Anterior cingulate cortex (tissue), 58 donors: ENCODE results near the gene CORO2B.
A peak's percentile ranks its signal among the peaks of the same experiment; 100 is the strongest.
"Not testable (repeated sequence)": the region's sequence is repeated elsewhere in the genome, so short reads cannot be mapped to it uniquely, and the experiment has no call there.

Experiments
- DNase-seq, 58 donors: peaks; one replicate each; lab custom pipeline; 2025; lab: John Stamatoyannopoulos, UW

The CORO2B gene

DNA sequence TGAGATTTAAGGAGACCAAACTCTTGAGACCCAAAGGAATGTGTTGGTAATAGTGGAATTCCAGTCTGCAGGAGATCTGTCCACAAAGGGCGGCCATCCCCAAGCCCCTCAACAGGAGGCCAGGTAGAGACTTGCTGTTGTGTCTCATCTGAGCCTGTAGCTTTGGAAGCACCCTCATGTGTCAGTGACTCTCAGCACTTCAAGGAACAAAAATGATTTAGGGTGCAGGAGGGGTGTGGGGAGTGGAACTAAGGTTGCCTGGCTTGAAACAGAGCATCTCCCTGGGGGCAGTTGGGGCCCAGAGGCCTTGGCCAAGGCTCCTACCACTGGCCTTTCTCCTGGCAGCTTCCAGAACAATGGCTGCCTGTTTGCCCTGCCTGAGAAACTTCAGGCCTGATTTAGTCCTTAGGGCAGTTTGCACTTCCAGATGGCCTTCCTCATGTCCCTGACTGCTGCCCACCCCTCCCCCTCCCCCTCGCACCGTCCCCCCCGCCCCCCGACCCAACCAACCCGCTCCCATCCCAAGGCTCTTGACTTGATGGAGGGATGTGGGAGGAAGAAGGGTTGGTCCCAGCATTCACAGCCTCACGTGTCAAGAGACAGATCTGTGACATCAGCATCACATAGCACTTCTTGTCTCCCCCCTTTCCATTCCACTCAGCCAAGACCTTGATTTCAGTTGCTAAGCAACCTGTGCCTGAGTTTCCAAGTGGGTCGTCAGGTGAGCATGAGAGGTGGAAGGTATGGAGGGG is 77.1 kb downstream of the CORO2B start:
- DNase-seq = peak in 1 of 58 donors; percentile 36

GRCh38 chr15:68656438-68656739 is 77.6 kb downstream of the CORO2B start:
- DNase-seq = no peak

DNA sequence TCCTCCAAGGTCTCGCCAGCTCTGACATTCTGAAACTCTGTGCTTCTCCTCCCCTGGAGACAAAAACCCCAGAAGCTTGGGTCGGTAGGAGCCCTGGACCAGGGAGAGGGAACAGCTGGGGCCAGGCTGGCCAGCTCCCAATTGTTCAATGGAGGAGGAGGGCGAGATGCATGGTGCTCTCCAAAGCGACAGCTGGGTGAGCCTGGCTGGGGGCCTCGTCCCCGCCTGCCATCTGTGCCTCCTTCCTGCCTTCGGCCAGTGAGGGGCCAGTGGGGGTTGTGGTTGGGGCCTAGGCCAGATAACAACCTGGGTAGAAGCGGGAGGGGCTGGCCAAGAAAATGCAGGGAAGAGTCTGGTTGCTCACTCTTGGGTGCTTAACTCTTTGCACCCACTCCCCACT is 79.4 kb downstream of the CORO2B start:
- DNase-seq = peak in 22 of 58 donors; percentile 25 to 70 (median 42)

GRCh38 chr15:68658641-68659358 is 80.0 kb downstream of the CORO2B start:
- DNase-seq = no peak

GRCh38 chr15:68663526-68663925 is 84.7 kb downstream of the CORO2B start:
- no peak for DNase-seq

DNA sequence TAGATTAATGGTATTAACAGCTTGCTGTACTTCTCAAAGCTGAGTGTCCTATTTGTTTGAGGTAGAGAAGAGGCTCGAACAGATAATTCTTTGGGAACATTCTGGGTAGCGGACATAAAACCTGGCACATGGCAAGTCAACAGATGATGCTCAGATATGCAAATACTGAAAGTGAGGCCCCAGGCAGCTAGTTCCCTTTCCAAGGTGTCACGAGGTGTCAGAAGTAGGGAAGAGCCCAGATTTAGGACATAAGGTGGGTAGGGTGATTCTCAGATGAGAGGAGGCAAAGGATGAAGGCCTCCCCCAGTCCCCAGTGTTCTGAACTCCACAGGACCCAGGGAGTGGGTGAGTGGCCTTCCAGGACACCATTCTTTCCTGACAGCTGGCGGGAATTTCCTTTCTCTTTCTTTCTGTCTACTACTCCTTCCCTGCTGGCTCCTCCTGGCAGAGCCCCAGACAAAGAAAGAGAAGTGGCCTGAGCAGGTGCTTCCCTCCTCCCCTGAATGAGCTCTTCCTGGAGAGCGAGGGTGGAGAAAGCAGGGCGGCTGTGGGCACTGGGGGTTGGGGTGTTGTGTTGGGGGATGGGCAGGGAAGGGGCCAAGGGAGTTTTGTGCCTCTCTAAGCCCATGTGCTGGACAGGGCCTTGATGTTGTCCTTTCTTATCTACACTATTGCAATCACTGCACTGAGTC is 87.5 kb downstream of the CORO2B start:
- DNase-seq = no peak

GRCh38 chr15:68666812-68667450 is 88.1 kb downstream of the CORO2B start:
- DNase-seq = no peak

DNA sequence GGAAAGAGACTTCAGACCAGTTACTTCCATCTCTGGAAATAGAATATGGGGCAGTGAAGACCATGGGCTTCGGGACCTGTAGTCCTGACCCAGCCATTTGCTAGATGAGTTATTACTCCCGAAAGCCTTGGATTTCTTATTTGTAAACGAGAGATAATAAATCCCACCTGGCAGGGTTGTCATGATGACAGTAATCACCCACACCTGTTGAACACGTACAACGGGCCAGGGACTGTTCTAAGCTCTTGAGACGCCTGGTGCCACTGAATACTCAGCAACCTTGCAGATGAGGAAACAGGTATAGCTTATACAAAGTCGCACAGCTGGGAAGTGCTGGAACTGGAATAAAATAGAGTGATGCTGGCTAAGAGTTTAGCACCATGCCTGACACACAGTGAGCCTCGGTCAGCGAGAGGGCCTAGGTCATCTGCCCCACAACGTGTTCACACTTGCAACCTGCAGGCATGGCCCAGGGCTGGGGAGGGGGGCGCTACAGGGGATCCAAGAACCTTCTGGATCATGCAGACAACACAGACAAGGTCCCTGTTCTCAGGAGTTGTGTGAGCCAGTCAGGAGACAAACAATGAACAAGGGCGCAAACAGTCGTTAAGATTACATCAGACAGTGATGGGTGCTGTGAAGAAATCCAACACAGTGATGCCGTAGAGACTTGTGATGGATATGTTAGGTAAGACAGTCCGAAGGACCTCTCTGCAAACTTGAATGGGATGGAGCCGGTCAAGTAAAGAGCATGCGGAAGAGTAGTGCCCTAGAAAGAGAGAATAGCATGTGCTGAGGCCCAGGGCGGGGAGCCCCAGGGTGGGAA is 89.2 kb downstream of the CORO2B start:
- peak in 3 of 58 donors; percentile 32 to 66 (median 41) for DNase-seq

DNA sequence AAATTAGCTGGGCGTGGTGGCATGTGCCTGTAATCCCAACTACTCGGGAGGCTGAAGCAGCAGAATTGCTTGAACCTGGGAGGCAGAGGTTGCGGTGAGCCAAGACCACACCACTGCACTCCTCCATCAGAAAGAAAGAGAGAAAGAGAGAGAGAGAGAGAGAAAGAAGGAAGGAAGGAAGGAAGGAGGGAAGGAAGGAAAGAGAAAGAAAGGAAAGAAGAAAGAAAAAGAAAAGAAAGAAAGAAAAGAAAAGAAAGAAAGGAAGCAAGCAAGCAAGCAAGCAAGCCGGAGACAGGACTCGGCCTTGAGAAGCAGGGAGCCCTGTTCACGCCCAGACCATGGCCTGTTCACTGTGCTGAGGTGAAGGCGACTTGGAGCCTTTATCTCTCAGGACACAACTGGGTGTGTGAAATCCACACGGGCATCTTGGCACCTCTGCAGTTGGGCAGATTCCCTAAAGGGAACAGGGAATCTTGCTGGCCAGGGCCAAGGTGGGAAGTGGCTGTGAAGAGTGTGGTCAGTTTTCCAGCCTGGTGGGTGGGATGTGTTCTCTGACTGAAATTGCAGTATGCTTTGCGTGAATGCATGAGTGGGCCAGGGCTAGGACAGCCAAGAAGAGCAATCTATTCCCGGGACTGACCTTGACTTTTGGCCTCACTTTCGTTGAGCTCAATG is 90.3 kb downstream of the CORO2B start:
- DNase-seq = no peak

DNA sequence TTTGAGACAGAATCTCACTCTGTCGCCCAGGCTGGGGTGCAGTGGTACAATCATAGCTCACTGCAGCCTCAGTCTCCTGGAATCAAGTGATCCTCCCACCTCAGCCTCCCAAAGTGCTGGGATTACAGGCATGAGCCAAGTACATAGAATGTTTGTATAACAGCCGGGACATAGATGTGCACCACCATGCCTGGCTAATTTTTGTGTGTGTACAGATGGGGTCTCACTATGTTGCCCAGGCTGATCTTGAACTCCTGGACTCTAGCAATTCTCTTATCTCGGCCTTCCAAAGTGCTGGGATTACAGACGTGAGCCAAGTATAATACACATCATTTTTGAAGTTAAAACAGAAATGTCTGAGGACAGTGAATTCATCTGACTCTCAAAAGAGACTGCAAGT is 93.5 kb downstream of the CORO2B start:
- no peak for DNase-seq

DNA sequence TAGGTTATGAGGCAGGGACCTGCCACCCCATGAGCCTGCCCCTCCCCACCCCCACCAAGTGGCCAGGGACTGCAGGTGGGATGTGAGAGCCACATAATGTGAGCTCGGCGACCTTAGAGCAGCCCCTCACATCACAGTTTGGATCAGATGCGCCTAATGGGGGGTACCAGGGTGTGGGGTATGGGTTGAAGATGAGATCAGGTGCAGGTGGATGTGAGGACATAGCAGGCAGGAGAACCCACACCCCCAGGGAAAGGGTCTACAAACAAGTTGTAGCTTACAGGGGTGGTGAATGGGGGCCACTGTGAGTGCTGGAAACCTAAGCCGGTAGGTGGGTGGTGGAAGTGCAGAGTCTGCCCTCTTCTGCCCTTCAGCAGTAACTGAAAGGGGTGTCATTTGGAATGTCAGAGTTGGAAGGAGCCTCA is 94.0 kb downstream of the CORO2B start:
- no peak for DNase-seq

DNA sequence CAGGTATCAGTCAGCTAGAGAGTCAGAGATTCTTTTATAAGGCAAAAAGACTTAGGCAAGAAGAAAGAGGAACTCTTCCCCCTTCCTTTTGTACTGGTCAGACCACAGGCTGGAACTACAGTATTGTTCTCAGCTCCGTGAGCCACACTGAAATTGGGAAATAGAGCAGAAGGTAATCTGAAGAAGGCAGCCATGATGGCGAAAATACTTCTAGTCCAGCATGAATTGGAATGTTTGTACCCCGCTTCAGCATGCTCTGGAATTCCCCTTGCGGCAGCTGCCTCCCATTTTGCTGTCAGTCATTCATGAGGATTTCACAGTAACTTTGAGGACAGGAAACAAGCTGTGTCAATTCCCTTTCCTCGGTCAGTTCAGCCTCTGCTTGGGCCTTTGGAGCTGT is 96.2 kb downstream of the CORO2B start:
- DNase-seq = no peak

DNA sequence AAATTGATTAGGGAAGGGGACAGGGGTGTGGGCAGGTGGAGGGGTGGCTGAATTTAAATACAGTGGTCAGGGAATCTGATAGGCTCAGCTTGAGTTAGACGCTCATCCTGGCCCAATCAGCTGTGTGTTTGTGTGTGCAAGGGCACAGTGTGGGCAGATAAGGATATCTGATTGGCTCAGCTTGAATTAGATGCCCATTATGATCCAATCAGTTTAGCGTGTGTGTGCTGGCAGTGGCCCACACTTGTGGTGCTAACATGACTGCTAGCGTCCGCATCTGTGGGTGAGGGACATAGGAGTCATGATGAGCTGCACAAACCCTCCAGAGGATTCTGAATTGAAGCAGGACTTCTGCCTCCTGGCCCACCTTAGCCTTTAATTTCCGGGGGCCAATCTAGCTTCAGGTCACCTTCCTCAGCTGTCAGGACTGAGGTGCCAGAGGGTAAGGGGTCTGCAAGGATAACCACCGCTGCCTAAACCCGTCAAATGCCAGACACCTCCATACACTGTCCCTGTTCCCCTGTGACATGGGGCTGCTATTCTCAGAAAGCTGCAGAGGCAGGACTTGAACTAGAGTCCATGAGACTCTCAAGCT is 97.3 kb downstream of the CORO2B start:
- peak in 10 of 58 donors; percentile 16 to 47 (median 36) for DNase-seq

DNA sequence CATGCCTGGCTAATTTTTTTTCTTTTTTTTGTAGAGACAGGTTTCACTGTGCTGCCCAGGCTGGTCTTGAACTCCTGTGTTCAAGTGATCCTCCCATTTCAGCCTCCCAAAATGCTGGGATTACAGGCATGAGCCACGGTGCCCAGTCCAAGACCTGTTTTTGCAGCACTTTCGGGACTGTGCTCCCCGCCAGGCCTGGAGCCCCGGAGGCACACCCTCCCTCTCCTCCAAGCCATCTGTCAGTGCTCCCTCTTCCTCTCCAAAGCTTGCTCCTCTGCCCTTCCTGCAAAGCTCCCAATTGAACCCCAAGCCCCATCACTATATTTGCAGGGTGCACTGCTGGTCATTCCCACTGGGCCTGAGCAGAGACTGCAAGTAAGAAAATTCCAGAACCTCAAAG is 98.1 kb downstream of the CORO2B start:
- DNase-seq = no peak

GRCh38 chr15:68677996-68678395 is 99.2 kb downstream of the CORO2B start:
- no peak for DNase-seq

GRCh38 chr15:68678746-68679145 is 100.0 kb downstream of the CORO2B start:
- no peak for DNase-seq

DNA sequence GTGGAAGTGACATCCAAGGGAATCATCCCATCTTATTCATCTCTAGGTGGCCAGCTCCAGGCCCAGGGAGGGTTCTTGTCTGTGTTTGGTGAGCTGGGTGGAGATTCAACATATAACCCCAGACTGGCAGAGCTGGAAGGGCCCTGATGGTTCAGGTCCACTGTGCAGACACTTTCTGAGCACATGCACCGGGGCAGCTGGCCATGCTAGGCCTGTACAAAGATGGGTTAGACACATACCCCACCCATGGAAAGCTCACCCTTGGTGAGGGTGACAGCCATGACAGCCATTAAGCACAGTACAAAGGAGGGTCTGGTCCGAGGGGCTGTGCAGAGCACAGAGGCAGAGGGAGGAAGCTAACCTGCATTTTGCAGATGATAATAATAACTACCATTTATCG is 100.4 kb downstream of the CORO2B start:
- DNase-seq = no peak

DNA sequence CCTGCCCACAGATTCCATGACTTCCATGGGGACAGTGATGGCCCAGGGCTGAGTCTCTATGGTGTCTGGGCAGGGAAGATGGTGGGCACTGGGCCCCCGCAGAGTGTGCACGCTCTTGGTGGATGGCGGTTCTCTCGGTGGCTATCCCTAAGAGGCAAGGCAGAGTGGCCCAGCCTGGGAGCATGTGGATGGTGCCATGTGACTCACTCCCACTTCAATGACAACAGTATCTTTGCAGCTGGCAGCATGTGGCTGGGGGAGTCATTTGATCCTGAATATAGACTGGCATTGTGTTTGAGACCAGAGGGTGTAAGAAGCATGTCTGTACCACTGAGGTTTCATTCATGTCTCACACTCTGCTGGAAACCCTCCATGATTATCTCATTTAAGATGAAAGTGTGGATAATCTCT is 101.2 kb downstream of the CORO2B start:
- peak in 51 of 58 donors; percentile 18 to 93 (median 72) for DNase-seq

DNA sequence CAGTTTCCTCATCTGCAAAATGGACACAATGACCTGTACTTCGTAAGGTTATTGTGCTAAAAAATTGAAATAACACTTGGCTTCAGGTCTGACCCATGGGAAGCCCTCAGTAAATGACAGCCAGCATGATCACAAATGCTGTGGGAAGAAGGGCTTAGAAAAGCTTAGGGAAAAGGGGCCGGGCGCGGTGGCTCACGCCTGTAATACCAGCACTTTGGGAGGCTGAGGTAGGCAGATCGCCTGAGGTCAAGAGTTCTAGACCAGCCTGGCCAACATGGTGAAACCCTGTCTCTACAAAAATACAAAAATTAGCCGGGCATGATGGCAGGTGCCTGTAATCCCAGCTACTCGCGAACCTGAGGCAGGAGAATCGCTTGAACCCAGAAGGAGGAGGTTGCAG is 102.0 kb downstream of the CORO2B start:
- not testable (repeated sequence) for DNase-seq
